Esophagus muscularis mucosa (tissue), 4 donors: ENCODE results near the gene RALA.

Experiments used
- CTCF ChIP-seq, 3 experiments: fragments of 200-600 bp in 2 of 3; fragments of 450-650 bp in 1 of 3; sonication (generic) in 2 of 3; IDR thresholded peaks; one replicate each; pipeline ENCODE4 v1.5.1; 2017 to 2019; ENCODE audit warnings: antibody characterized with exemption in 3 of 3, mild to moderate bottlenecking in 2 of 3, moderate library complexity in 1 of 3
- EP300 ChIP-seq: sonication (generic); formaldehyde crosslinking; IDR thresholded peaks from one replicate; pipeline ENCODE4 v1.6.1; 2017; ENCODE audit warnings: antibody characterized with exemption
- POLR2AphosphoS5 ChIP-seq, 2 donors: sonication (generic); formaldehyde crosslinking; IDR thresholded peaks; one replicate each; pipeline ENCODE4 v1.6.1; 2017; ENCODE audit warnings: antibody characterized with exemption in 2 of 2

- TF ChIP-seq POLR2AphosphoS5 (IDR thresholded peaks at IDR 0.05) (no peak), CTCF (IDR thresholded peaks at IDR 0.05) (no peak), EP300 (no peak)
Measured at GRCh38 chr7:39583539-39583938, 39.8 kb upstream of the RALA start.
